ENCODE measurements around the gene WDR27.
"Not testable (repeated sequence)": the region's sequence is repeated elsewhere in the genome, so short reads cannot be mapped to it uniquely, and the experiment has no call there.

WDR27 gene

GRCh38 chr6:169474362-169474761, 227.5 kb downstream of the WDR27 start:
- no peak for DNase-seq (ENCODE audit: low read depth)

- DNase-seq (ENCODE audit: low read depth), result no peak
Measured at GRCh38 chr6:169473663-169474062, 228.2 kb downstream of the WDR27 start.

DNA sequence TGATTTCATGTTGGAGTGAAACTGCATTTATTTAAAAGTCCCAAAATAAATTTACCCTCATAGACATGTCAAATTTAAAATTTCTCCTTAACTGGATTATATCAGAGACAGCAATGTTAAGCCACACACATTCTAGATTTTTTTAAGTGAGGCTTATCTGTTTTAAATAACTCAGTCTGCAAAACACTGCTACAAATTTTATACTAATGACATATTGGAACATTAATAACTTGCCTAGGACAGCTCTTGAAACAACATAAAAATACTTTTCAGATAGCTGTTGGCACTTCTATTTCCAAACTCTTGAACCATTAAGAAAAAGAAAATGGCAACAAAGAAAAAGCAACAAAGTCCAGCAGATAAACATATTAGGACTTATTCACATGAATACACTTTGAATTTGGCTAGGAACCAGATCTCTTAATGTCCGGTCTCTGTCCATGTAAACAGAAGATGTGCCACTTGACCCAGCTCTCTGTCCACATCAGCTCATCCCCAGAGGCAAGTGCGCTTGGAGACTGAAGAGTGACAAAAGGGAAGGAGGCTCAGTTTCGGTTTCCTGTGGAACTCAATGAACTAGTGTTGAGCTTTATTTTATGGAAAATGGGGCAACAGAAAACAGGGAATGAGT, 228.9 kb downstream of the WDR27 start:
- no peak for DNase-seq (ENCODE audit: low read depth)

- DNase-seq (ENCODE audit: low read depth), result no peak
Measured at GRCh38 chr6:169470790-169471189, 231.0 kb downstream of the WDR27 start.

GRCh38 chr6:169469028-169469427, 232.8 kb downstream of the WDR27 start:
- no peak for DNase-seq (ENCODE audit: low read depth)

DNA sequence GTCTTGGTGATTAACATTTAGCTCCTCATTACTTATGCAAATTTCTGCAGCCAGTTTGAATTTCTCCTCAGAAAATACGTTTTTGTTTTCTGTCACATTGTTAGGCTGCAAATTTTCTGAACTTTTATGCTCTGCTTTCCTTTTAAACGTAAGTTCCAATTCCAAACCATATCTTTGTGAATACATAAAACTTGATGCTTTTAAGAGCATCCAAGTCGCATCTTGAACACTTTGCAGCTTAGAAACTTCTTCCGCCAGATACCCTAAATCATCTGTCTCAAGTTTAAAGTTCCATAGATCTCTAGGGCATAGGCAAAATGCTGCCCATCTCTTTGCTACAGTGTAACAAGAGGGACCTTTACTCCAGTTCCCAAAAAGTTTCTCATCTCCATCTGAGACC, 234.1 kb downstream of the WDR27 start:
- not testable (repeated sequence) for DNase-seq (ENCODE audit: low read depth)

- not testable (repeated sequence) for DNase-seq (ENCODE audit: low read depth)
Measured at GRCh38 chr6:169466256-169466655, 235.6 kb downstream of the WDR27 start.

DNA sequence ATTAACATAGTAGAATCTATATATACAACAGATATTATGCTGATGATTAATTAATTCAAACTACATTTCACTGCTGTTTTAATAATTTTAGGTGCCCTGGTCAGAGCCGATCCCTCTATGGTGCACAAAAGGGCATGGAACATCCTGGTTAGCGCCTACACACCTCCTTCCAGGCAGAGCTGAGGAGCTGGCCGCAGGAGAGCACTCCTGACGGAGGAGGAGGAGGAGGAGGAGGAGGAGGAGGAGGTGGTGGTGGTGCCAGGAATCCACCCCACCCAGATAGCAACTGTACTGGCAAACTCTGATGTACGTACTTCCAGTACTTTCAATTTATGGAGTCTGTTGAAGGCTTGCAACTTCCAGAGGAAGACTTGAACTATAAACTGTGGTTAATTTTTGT, 244.1 kb downstream of the WDR27 start:
- no peak for DNase-seq (ENCODE audit: low read depth)

DNA sequence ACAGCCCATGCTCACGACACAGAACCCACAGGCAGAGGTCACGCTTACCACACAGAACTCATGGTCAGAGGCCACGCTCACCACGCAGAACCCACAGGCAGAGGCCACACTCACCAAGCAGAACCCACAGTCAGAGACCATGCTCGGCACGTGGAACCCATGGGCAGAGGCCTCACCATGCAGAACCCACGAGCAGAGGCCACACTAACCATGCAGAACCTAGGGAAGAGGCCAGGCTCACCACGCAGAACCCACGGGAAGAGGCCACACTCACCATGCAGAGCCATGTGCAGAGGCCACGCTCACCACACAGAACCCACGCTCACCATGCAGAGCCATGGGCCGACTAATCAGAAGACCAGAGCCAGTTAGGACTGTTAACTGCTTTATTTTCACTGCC, 245.0 kb downstream of the WDR27 start:
- no peak for DNase-seq (ENCODE audit: low read depth)

GRCh38 chr6:169455470-169455869, 246.4 kb downstream of the WDR27 start:
- no peak for DNase-seq (ENCODE audit: low read depth)

- DNase-seq (ENCODE audit: low read depth), result no peak
Measured at GRCh38 chr6:169454872-169455204, 247.0 kb downstream of the WDR27 start.

DNA sequence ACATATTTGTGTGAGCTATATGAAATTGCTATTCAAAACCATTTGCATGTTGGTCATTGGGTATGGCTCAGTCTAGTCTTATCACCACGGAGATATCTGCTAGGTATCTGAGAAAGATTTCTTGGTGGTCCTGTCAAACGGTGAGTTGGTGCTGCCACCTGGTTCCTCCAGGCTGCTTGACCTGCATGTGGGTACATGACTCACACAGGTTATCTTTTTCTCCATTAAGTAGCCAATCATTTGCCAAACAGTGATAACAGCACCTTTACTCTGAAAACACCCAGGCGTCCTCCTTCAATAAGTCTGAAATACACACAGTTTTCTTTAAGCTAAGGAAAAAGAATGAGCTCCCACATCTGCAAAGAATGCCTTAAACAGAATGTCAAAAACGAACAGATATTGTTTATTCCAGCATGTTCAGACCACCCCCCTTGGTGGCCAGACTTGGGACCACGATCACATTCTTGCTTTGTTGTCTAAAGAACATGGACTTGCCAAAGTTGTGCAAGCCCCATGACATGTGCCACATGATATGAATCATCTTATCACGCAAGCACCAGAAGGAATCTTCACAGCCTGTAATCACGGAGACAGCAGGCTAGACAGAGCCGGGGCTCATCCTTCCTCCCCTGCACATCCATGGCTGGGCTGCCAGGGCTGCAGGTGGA, 247.5 kb downstream of the WDR27 start:
- DNase-seq (ENCODE audit: low read depth), result no peak

DNA sequence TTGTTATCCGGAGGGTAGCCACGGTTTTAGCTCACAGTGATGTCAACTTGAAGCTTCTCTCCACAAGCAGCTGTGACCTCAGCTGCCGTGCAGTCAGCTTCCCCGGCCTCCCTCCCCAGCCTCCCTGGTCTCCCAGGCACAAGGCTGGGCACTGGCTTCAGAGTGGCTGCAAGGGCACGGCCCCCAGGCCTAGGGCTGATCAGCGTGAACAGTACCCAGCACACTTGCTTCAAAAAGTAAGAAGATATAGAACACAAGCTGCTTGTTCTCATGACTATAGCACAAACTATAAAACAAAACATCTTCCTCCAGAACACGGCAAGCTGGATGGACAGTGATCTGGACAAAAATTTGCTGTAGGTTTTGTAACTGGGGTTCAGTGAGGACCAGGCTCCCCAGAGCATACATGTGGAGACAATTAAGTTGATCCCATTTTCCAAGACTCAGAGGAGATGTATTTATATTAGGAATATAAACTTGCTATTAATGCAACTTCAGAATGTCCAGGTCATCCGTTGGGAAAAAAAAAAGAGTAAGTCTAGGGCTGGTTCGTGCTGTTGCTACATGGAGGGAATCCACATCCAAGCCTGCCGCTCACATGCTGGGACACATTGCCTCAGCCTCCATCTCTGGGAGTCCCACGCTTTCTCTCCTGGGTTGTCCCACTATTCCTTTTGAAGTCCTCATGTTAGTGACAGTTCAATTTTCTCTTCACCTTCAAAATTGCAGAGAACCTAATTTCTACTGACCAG, 248.8 kb downstream of the WDR27 start:
- no peak for DNase-seq (ENCODE audit: low read depth)

- no peak for DNase-seq (ENCODE audit: low read depth)
Measured at GRCh38 chr6:169452117-169452868, 249.5 kb downstream of the WDR27 start.

- DNase-seq (ENCODE audit: low read depth), result no peak
Measured at GRCh38 chr6:169451065-169451838, 250.6 kb downstream of the WDR27 start.

DNA sequence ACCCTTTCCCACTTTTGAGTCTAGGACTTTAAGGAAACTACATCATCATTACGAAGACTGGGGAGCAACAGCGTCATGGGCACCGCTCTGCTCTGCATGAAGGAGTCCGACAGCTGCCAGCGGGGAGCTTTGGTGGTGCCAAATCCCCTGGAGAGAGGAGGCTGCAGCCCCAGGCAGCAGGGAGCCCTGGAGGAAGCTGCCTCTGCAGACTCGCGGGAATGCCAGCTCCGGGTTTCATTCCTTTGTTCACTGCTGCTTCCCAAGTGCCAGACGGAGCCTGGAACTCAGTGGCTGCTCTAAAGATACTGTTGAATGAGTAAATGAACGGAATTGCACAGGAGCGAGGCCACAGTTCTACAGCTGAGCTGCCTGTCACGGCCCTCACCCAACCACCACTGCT, 251.7 kb downstream of the WDR27 start:
- no peak for DNase-seq (ENCODE audit: low read depth)

- no peak for DNase-seq (ENCODE audit: low read depth)
Measured at GRCh38 chr6:169449221-169449620, 252.6 kb downstream of the WDR27 start.

DNA sequence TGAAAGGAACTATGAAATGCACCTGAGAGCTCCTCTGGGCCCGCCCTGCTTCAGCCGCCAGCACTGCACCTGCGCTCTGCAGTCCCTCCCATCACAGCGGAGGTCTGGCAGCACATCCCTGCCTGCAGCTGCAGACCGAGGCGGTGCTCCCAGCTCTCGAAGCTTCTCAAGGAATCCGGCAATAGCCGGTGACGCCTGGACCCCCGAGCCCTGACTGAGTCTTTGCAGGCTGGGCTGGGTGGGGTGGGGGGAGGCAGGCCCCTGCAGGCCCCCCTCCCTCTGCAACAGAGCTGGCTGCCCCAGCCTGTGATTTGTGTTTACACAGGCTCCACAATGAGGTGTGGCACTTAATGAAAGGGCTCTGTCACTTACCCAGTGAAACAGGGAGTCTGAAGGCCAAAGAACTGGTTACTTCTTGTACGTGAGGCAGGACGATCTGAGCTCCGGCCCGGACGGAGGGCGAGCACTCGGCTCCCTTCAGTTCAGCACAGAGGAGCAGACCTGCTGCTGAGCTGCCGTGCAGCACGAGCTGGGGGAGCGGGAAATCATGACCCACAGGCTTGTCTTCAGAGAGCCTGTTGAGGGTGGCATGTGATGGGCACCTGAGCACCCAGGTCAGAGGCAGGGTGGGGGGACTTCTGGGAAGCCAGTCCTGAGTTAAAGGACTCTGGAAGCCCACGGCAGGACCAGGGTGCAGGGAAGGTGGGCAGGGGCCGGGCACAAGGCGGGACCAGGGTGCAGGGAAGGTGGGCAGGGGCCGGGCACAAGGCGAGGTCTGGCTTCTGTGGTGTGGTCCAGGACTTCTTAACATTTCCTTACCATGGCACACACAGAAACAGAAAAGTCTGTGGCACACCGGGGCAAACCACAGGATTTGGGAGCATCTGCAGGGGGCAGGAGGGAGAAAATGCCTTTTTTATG, 255.9 kb downstream of the WDR27 start:
- no peak for DNase-seq (ENCODE audit: low read depth)

GRCh38 chr6:169445227-169445626, 256.6 kb downstream of the WDR27 start:
- no peak for DNase-seq (ENCODE audit: low read depth)

DNA sequence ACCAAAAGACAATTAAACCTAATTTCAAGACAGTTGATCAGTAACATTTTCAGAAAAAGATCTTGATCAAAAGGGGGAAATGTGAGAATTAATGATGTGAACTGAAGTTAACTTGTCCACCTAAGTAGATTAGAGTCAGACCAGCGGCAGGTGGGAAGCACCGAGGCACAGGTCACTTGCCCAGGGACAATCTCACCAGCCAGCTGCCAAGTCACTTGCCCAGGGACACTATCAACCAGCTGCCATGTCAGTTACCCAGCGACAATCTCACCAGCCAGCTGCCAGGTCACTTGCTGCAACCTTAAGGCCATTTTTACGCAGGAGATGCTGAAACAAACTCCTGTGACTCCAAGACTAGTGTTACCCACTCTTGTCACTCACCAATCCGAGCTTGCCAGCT, 260.5 kb downstream of the WDR27 start:
- DNase-seq (ENCODE audit: low read depth), result no peak

DNA sequence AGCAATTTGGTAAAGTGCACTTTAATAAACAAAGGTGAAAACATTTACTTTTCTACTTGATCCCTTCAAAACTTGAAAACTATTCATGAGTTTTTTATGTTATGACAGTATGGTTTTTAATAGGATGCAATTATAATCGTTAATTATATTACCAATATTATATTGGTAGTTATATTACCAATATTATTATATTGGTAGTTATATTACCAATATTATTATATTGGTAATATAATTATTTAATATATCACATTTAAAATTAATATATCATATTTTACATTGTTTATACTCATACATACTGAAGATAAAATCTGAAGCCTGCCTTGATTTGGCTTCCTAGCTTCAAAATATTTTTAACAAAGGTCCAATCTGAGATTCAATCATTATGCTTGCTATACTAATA, 262.1 kb downstream of the WDR27 start:
- no peak for DNase-seq (ENCODE audit: low read depth)

Measured in stimulated activated CD8-positive, alpha-beta memory T cell treated with anti-CD3 and anti-CD28 coated beads, Interleukin-4, amount 100 ng/mL, for 24 hours (primary cell).